T1000 (cell line): ENCODE data around the gene XRCC1.
A peak's percentile ranks its signal among the peaks of the same experiment; 100 is the strongest.

Experiments used
- DNase-seq: peaks from one replicate; lab custom pipeline; 2025; ENCODE audit warnings: mixed read lengths; lab: John Stamatoyannopoulos, UW

Gene XRCC1, protein sequence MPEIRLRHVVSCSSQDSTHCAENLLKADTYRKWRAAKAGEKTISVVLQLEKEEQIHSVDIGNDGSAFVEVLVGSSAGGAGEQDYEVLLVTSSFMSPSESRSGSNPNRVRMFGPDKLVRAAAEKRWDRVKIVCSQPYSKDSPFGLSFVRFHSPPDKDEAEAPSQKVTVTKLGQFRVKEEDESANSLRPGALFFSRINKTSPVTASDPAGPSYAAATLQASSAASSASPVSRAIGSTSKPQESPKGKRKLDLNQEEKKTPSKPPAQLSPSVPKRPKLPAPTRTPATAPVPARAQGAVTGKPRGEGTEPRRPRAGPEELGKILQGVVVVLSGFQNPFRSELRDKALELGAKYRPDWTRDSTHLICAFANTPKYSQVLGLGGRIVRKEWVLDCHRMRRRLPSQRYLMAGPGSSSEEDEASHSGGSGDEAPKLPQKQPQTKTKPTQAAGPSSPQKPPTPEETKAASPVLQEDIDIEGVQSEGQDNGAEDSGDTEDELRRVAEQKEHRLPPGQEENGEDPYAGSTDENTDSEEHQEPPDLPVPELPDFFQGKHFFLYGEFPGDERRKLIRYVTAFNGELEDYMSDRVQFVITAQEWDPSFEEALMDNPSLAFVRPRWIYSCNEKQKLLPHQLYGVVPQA

DNA sequence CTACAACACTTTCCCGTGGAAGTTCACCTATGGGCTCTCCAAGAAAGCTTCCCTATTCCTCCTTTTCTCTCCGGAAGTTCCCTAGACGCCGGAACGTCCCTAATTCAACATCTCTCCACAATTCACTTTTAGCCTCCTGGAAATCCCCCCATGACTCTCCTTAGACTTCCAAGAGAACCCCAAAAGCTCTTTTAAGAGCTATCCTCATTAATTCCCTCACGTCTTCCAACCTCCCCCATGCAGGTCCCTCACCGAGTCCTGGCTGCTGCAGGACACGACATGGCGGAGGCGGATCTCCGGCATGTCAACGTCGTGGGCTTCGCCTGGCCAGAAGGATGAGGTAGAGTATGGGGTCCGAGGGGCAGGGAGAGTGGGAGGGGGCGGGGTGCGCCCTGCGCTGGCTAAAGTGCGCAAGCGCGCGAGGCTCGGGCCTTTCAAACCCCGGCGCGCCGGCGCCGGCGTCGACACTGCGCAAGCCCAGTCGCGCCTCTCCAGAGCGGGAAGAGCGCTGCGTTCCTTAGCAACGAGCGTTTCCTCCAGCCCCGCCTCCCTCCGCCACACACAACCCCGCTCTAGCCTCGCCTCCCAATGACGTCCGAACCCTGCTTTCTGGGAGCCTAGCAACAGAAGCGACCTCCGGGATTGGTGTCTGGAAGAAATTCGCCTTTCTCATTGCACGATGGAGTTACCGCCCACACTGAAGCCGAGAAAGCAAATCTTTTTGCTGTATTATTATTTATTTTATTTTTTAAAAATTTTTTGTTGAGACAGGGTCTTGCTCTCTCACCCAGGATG is at the start of gene XRCC1, which contains the start of gene PINLYP:
XRCC1 (minus strand) TSS at position 372 of the 795 bp plus-strand sequence; CDS start at position 303, 69 bp downstream.
PINLYP (plus strand) TSS at position 646 of the 795 bp plus-strand sequence. CDS start 1,391 bp downstream, outside the sequence.
- peak; percentile 90 for DNase-seq

DNA sequence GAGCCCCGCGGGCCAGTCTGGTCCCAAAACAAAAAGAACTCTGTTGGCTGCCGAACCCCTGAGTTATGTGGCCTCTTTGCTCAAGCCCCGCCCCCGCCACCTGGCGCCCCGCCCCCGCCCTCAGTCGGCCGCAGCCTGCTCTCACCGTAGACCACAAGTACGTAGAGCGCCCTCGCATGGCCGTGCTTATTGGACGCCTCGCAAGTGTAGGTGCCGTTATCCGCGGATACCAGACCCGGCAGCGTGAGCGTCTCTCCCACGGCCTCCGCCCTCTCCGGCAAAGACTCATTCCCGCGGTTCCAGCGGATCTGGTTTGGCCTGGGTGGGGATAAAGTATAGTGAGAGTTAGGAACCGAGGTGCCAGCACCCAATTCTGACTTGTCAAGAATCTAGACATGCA is 49.6 kb upstream of the XRCC1 start:
- DNase-seq: no peak

DNA sequence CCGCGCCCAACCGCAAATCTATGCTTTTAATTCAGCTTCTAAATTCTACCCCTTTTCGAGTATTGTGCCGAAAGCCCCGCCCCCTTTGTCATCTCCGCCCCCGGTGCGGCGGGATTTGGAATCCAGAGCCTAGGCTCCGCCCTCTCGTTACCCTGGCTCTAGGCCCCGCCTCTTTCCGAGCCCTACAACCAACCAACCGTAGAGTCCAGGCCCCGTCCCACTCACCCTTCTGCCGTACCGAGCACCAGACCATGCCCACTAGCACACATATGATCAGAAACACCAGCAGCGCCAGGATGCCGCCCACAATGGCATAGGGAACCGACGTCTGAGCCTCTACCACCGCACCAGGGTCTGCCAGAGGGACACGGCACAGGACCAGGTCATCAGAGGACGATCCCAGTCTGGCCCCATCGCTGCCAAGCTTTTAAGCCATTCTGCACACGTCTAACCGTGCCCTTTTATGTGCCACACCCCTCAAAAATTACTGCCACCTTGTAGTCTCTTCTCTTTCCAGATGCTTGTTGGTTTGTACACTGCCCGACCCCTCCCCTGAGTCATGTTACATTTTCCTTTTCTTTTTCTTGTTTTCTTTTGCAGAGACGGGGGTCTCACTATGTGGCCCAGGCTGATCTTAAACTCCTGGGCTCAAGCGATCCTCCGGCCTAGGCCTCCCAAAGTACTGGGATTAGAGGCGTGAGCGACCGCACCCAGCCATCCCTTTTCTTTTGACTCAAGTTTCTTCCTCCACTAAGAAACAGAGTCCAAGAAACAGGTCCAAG is 48.8 kb upstream of the XRCC1 start:
- no peak for DNase-seq

DNA sequence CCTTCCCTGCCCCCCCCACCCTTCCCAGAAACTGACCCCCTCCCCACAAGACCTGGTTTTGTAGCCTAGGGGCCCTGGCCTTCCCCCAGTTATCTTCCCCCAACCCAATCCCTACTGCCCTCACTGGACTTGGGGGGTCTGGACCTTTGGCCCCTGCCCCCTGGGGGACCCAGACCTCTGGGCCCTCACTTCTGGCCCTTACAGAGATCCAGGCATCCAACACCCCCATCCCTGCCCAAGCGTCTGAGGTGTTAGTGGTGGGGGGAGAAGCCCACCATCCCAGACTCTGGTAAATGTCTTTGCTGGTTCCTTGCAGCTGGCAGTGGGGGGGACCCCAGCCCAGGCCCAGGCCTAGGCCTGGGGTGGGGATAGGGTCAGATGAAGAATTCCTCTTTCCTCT is 47.6 kb upstream of the XRCC1 start:
- no peak for DNase-seq

DNA sequence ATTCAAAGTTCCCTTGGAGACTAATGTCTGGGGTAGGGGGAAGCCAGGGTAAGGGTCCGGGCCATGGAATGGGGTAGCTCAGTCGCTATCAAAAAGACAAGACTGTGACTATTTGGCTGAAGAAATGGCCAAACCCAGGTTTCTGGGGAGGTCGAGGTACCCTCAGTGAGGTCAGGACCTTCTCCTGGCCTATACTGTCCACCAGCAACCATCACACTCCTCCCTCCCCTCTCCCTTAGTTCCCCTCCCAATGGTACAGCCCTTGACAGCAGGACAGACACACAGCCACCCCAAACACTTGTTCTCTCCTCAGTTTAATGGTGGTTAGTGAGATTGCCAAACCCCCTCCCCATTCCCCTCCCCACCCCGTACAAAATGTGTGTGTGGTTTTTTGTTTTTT is 46.7 kb upstream of the XRCC1 start:
- DNase-seq: no peak

DNA sequence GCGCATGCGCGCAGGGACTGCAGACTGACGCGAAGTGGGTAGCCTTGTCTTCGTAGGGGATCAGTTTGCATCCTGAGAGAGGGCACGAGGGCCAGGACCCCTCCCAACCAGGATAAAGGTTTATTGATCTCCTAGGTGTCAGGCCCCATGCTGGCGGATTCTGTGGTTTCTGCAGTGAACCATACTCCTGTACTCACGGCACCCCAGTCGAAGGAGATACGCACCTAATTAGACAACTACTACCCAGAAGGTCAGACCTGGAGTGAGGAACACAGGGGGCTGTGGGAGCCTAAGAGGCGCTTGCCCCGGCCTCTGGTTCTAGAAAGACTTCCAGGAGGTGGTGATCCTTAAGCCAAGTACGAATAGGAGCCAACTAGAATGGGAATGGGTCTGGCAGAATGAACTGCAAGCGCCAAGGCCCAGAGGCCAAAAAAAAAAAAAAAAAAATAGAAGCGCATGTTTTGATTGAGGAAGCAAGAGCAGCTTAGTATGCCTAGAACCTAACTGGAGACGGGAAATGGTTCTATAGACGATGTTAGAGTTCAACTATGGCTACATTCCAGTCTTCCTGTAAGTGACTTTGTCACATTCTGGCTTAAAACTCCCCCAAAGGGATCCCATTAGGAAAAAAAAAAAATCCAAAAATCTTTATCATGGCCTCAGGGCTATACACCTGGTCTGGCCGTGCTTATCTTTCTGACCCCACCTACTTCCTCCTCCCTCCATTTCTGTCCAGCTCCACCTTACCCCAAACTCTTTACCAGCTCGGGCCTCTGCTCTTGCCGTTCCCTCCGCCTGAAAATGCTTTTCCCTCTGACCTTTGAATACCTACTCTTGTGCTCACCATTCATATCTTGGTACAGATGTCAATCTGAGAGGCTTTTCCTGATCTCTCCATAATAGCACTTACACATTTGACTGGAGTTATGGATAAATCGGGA is 45.0 kb upstream of the XRCC1 start:
- DNase-seq: no peak

DNA sequence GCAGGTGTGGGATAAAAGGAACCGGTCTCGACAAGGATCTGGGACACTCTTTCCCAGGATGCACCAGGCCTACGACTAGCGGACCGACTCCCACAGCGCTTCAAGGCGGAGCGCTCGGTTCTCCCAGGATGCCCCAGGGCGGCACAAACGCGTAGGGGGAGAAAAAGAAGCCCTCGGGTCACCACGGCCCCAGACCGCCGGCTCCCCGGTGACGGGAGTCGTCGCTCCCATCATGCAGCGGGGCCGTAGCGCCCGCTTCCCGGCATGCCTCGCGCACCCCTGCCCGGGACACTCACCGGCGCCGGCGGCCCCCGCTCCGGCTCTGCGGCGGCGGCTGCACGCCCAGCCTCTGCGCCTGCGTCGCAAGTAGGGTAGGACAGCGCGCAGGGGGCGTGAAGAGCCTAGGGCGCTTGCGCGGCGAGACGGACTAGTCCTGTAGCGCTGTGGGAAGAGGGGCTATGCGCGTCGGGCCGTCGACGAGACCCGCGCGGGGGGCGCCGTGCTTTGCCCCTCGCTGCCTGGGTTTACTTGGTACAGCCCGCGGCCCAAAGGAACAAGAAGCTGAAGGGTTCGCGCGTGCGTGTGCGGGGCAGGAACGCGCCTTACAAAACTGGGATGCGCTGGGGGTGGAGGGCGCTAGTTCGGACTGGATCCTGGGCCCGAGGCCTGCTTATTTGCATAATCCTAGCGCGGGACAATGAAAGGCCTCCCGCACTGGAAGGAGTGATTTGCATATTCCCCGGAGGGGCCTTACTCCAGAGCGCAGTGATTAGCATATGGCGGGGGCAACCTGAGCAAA is 44.1 kb upstream of the XRCC1 start, which contains the start of gene ZNF428:
ZNF428 (minus strand) TSS at position 368 of the 799 bp plus-strand sequence. CDS start 5,325 bp downstream, outside the sequence.
- DNase-seq: peak; percentile 67

DNA sequence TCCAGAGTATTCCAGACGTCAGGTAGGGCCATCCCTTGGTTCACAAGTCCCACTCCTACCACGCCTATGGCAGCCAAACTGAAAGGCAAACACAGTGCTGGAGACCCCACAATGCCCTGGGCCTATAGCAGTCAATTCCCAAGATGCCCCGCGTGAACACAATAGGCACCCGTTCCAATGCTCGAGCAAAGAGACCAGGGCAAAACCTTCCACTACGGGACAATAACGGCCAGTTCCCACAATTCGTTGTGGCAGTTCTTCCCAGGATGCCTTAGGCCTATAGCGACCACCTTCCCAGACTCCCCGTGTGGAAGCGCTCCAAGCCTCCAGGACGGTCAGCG is 43.6 kb upstream of the XRCC1 start:
- DNase-seq: no peak

DNA sequence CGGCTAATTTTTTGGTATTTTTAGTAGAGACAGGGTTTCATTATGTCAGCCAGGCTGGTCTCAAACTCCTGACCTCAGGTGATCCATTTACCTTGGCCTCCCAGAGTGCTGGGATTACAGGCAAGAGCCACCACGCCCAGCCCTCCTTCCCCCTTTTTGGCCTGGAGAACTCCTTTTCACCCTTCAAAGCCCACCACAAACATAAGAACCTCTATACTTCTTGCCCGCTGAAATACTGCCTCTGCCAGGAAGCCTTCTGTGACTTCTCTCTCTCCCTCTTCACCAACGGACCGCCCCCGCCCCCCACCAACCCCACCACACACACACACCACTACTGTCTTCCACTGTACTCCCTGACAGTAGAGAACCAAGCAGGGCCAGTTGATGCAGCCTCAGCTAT is 41.6 kb upstream of the XRCC1 start:
- DNase-seq: no peak

DNA sequence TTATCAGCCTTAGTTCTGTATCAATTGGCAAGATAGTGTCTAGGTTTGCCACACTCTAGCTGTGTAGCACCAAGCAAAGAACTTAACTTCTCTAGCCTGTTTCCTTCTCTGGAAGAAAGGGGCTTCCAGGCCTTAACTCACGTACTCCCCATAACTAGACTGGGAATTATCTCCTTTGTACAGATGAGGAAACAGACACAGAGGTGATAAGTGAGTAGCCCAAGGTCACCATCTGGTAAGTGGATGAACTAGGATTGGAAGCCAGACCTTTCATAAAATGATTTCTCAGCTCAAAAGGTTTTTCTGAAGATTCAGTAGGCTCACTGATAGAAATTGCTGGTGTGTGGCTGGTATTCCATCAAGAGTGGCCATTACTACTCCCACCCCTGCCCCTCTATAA is 41.0 kb upstream of the XRCC1 start:
- no peak for DNase-seq

DNA sequence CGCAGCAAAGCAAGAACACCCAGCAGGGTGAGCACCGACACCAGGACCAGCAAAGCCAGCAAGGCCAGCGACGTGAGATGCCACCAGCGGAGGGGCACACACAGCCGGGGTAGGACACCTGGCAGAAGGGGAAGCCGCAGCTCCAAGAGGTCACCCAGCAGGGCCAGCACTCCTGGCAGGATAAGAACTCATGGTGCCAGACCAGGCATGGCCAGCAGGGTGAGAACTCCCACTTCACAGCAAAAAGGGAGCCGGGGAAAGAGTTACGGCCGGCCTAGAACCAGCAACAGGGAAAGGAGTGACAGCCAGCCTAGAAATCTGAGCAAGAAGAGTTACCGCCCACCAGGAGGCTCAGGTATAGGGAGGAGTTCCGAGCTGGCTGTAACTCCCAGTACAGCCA is 37.0 kb upstream of the XRCC1 start:
- no peak for DNase-seq

DNA sequence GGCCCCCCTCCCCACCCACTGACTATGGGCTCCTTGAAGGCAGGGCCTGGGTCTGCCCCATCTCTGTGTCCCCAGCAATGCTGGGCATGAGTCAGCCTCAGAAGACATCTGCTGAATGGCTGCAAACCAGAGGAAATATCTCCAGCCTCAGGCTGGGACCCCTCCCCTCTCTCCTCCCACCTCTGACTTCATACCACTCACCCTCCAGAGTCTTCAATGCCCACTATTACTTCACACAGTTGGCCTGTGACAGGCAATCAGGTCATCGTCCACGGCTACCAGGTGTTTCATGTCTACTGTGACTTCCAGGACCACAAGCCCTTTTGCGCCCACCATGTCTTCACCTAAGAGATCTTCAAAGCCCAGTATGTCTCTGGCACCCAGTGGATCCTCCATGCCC is 36.5 kb upstream of the XRCC1 start, which contains the start of gene SRRM5:
SRRM5 (plus strand) TSS at position 301 of the 400 bp plus-strand sequence; CDS start at position 335, 34 bp downstream.
- no peak for DNase-seq

DNA sequence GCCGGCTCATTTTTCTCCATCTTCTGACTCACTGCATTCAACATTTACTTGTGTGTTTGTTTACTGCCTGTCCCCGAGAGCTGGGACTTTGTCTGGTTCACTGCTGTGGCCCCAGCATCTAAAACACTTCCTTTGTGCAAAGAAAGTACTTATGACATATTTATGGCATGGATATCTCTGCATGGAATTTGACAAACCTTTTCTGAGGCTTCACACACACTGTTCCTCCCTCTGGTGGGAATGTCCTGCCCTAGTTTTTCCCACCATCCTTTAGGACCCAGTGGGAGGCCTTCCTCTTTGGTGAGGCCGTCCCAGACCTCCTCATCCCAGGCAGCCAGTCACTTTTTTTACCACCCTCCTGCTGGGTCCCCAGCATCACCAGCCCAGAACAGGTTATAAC is 35.2 kb upstream of the XRCC1 start:
- no peak for DNase-seq

DNA sequence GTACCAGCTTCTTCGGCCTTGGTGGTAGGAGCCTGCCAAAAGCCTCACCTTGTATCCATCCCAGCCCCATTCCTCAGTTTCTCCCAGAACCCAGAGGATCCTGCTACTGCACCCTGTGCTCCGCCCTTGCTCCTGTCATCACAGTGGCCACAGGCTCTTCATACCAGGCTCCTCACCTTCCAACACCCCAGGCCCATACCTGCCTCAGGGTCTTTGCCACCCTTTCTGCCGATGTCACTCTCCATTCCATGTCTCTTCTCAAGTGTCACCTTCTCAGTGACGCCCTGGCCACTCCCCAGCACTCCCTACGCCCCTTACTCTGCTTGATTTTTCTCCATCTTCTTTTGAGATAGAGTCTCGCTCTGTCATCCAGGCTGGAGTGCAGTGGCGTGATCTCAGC is 34.5 kb upstream of the XRCC1 start:
- no peak for DNase-seq

DNA sequence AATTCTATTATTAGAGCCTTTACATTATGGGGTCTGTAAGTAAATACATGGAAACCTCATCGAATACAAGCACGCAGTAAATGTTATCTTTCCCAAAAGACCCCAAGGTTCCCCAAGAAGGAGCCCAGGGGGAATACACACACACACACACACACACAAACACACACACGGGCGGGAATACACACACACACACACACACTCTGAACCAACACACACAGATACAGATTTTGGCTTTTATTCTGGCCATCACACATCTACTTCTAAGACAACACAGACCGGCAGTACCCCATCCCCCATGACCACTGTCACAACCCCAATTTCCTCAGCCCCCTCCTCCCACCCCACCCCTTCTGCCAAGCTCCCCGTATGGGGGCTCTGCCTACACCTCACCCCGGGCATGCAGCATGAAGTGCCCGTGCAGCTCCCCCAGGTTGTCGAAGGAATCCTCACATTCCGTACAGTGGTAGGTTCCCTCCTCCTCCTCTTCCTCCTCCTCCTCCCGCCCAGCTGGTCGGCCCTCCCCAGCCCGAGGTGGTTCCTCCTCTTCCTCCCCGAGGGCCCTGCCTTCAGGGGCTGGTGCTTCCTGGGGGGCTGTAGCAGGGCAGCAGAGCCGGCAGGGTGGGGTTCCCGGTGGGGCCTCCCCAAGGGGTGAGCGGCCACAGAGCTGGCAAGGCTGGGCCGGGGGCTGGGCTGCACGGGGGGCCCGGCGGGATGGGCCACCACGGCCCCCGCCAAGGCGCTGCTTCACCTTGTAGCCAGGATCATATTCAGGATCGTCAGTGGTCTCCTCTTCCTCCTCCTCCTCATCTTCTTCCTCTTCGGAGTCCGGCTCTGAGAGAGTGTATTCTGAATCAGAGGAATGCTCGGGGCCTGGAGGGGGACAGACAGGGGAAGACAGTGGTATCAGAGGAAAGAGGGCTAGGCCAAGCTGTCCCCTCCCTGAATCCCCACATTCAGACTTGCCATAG is 32.2 kb upstream of the XRCC1 start:
- DNase-seq: no peak

DNA sequence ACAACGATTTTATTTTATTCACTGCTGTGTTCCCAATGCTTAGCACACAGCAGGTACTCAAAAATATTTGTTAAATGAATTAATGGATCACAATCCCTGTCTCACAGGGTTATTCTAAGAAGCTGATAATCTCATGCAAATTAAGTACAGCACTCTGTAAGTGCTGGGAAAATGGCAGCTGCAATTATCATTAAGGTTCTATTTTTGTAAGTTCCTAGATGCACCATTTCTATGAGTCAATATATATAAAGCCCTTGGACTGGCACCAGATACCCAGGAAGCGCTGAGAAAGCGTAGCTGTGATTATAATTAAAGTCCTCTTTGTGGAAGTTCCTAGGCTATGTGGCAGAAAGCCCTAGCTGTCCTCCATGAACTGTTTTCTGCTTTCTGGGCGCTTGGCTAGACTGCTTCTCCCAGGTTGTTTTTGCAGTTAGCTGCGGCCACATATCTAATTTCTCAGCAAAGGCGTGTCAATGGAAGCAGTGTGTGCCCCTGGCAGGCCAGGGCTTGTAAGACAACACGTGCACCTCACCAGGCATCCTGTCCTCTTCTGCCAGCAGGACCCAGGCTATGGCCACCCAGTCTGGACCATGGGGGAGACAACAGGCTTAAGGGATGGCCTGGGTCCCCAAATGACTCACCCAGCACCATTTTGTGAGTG is 31.4 kb upstream of the XRCC1 start:
- DNase-seq: no peak

DNA sequence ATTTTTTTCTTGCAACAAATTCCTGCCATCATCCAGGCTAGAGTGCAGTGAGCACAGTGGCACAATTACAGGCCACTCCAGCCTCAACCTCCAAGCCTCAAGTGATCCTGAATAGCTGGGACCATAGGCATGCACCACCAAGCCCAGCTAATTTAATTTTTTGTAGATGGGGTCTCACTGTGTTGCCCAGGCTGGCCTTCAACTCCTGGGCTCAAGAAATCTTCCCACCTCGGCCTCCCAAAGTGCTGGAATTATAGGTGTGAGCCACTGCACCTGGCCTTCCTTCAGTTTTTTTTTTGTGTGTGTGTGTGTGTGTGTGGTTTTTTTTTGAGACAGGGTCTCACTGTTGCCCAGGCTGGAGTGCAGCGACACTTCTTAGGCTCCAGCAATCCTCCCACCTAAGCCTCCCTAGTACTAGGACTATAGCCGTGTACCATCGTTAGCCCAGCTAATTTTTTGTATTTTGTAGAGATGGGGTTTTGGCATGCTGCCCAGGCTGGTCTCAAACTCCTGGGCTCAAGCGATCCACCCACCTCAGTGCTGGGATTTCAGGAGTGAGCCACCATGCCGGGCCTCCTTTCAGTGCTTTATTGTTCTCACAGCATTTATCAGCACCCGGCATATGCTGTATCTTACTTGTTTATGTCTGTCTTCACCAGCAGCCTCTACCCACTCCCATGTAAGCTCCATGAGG is 30.7 kb upstream of the XRCC1 start:
- DNase-seq: no peak
